Cardiac muscle cell (in vitro differentiated cells and primary cell): ENCODE measurements around the gene ZNF527. TPM values are rescaled to one million over a fixed set of nuclear protein-coding genes. Genes with fewer than 3 reads are reported as not detected.
A peak's percentile ranks its signal among the peaks of the same experiment; 100 is the strongest.
"Not testable (repeated sequence)": the region's sequence is repeated elsewhere in the genome, so short reads cannot be mapped to it uniquely, and the experiment has no call there.

Source experiments
- DNase-seq, 2 donors: peaks; one replicate each; pipeline versions ENCODE4 v3.0.0 to v3.0.0-alpha.2; 2010 to 2017; ENCODE audit warnings: low read depth in 1 of 2, low spot score in 1 of 2
- H3K27ac ChIP-seq: fragments of 200-600 bp; sonication (generic); 2 replicates; pipeline ENCODE4 v1.5.1; 2016
- H3K27me3 ChIP-seq: fragments of 200-600 bp; sonication (generic); 2 replicates; pipeline ENCODE4 v1.6.0; 2016; ENCODE audit warnings: control low read depth
- H3K36me3 ChIP-seq: fragments of 200-600 bp; sonication (generic); 2 replicates; pipeline ENCODE4 v1.5.1; 2016; ENCODE audit warnings: control low read depth
- H3K4me1 ChIP-seq: fragments of 200-600 bp; sonication (generic); 2 replicates; pipeline ENCODE4 v1.8.1; 2017; ENCODE audit warnings: low read depth, mild to moderate bottlenecking, mixed run types
- H3K4me3 ChIP-seq: fragments of 200-600 bp; sonication (generic); 2 replicates; pipeline ENCODE4 v1.5.1; 2016; ENCODE audit warnings: mild to moderate bottlenecking
- H3K9me3 ChIP-seq: fragments of 200-600 bp; sonication (generic); 2 replicates; pipeline ENCODE4 v1.5.1; 2017; ENCODE audit warnings: low read depth, mild to moderate bottlenecking, control low read depth
- CTCF ChIP-seq: IDR thresholded peaks from 2 replicates; pipeline ENCODE4 v1.5.1; 2012; ENCODE audit warnings: low read depth, mild to moderate bottlenecking, low read length
- polyA plus RNA-seq: library from polyadenylated mRNA; unstranded; fragments of >200 nt; fragmentation: Nextera tagmentation; extraction: Ambion mirVana; gene quantifications from 2 replicates; pipeline ENCODE4 v1.2.1, GENCODE V29; 2016
- total RNA-seq: library from RNA; depleted of rRNA; stranded (reverse); fragments of >200 nt; gene quantifications from 2 replicates; pipeline ENCODE4 v1.2.3, GENCODE V29; 2016

ZNF527 gene
- total and polyA plus RNA-seq, 2 experiments from 2014 or later, result 5.8 to 10.2 TPM

GRCh38 chr19:37362733-37363132, 8.2 kb upstream of the ZNF527 start:
- no peaks in the 10 kb centered on the region for H3K27me3 ChIP-seq
- H3K9me3 ChIP-seq, result no peaks in the 10 kb centered on the region
- peak; percentile 5 to 62 for DNase-seq
- no peak overlapping the region for H3K27ac ChIP-seq
- no peak overlapping the region for H3K4me3 ChIP-seq
- TF ChIP-seq CTCF, result peak; percentile 4
- H3K36me3 ChIP-seq, result peaks cover 27% of the 10 kb centered on the region
- peaks cover 3% of the 10 kb centered on the region for H3K4me1 ChIP-seq

GRCh38 chr19:37370386-37370879, 466 bp upstream of the ZNF527 start:
- not testable (repeated sequence) for H3K36me3 ChIP-seq, H3K9me3 ChIP-seq, H3K27me3 ChIP-seq, H3K4me1 ChIP-seq, DNase-seq
- H3K27ac ChIP-seq, result peak overlapping the region; percentile 89
- H3K4me3 ChIP-seq, result peak overlapping the region; percentile 59

- no peak for DNase-seq
- Histone ChIP-seq H3K9me3 (peaks cover 4% of the 10 kb centered on the region), H3K4me3 (no peak overlapping the region), H3K4me1 (no peaks in the 10 kb centered on the region), H3K27ac (no peak overlapping the region), H3K36me3 (peaks cover 18% of the 10 kb centered on the region), H3K27me3 (no peaks in the 10 kb centered on the region)
- no peak for TF ChIP-seq CTCF
Observed at GRCh38 chr19:37389234-37389633, 18.3 kb downstream of the ZNF527 start.

- not testable (repeated sequence) for H3K27ac ChIP-seq, H3K4me3 ChIP-seq, H3K36me3 ChIP-seq, H3K27me3 ChIP-seq, H3K9me3 ChIP-seq, H3K4me1 ChIP-seq, DNase-seq
Observed at GRCh38 chr19:37391399-37391798, 20.5 kb downstream of the ZNF527 start.

- H3K9me3 ChIP-seq, result no peaks in the 10 kb centered on the region
- TF ChIP-seq CTCF, result no peak
Observed at GRCh38 chr19:37401078-37401477, 30.2 kb downstream of the ZNF527 start.

GRCh38 chr19:37403403-37403802, 32.5 kb downstream of the ZNF527 start:
- TF ChIP-seq CTCF, result no peak
- no peaks in the 10 kb centered on the region for H3K36me3 ChIP-seq
- DNase-seq, result no peak
- H3K4me3 ChIP-seq, result no peak overlapping the region
- no peaks in the 10 kb centered on the region for H3K4me1 ChIP-seq
- H3K27me3 ChIP-seq, result no peaks in the 10 kb centered on the region
- H3K27ac ChIP-seq, result no peak overlapping the region
- no peaks in the 10 kb centered on the region for H3K9me3 ChIP-seq

More at GRCh38 chr19:37401078-37401477, 30.2 kb downstream of the ZNF527 start:
- no peaks in the 10 kb centered on the region for H3K27me3 ChIP-seq
- H3K36me3 ChIP-seq, result no peaks in the 10 kb centered on the region
- H3K4me1 ChIP-seq, result no peaks in the 10 kb centered on the region
- H3K27ac ChIP-seq, result no peak overlapping the region
- DNase-seq, result no peak
- no peak overlapping the region for H3K4me3 ChIP-seq

- not testable (repeated sequence) for H3K27ac ChIP-seq, DNase-seq, H3K9me3 ChIP-seq, H3K4me3 ChIP-seq, H3K36me3 ChIP-seq, H3K4me1 ChIP-seq, H3K27me3 ChIP-seq
Observed at GRCh38 chr19:37406140-37406846, 35.4 kb downstream of the ZNF527 start.
